WTC11 (cell line): ENCODE data around the gene ANKRD29.

ENCODE experiments used
- FOXK1 ChIP-seq: sonication (generic); formaldehyde crosslinking; IDR thresholded peaks from 2 replicates; pipeline ENCODE4 v1.8.0; 2022; ENCODE audit warnings: mild to moderate bottlenecking, moderate library complexity, missing genetic modification reagents
- GTF2I ChIP-seq: fragments of 250-450 bp; sonication (Bioruptor Pico); conservative IDR thresholded peaks from 2 replicates; pipeline ENCODE4 v1.4.0; 2021; ENCODE audit warnings: mild to moderate bottlenecking
- JUN ChIP-seq: sonication (generic); formaldehyde crosslinking; IDR thresholded peaks from 2 replicates; pipeline ENCODE4 v1.8.0; 2023; ENCODE audit warnings: mild to moderate bottlenecking, missing genetic modification reagents
- NR3C1 ChIP-seq: sonication (generic); formaldehyde crosslinking; conservative IDR thresholded peaks from 2 replicates; pipeline ENCODE4 v1.8.1; 2023; ENCODE audit warnings: low read depth, mild to moderate bottlenecking, missing genetic modification reagents
- SMAD4 ChIP-seq: sonication (generic); formaldehyde crosslinking; IDR thresholded peaks from 2 replicates; pipeline ENCODE4 v1.8.0; 2022; ENCODE audit warnings: mild to moderate bottlenecking, missing genetic modification reagents
- TEAD4 ChIP-seq: sonication (generic); formaldehyde crosslinking; IDR thresholded peaks from 2 replicates; pipeline ENCODE4 v1.8.0; 2022; ENCODE audit warnings: mild to moderate bottlenecking, missing genetic modification reagents
- TP53 ChIP-seq: sonication (generic); formaldehyde crosslinking; IDR thresholded peaks from 2 replicates; pipeline ENCODE4 v1.8.1; 2023; ENCODE audit warnings: mild to moderate bottlenecking, missing genetic modification reagents
- TF ChIP-seq, protein P1 (sequence below): sonication (generic); formaldehyde crosslinking; IDR thresholded peaks from 2 replicates; pipeline ENCODE4 v1.8.0; 2022; ENCODE audit warnings: mild to moderate bottlenecking, missing genetic modification reagents
- TF ChIP-seq, protein P2 (sequence below): fragments of 200-600 bp; IDR thresholded peaks from 2 replicates; pipeline ENCODE4 v1.8.0; 2022; ENCODE audit warnings: antibody characterized with exemption
- TF ChIP-seq, protein P3 (sequence below): sonication (generic); formaldehyde crosslinking; IDR thresholded peaks from 2 replicates; pipeline ENCODE4 v1.8.1; 2023; ENCODE audit warnings: mild to moderate bottlenecking, missing genetic modification reagents
- TF ChIP-seq, protein P4 (sequence below): sonication (generic); formaldehyde crosslinking; IDR thresholded peaks from 2 replicates; pipeline ENCODE4 v1.8.1; 2022; ENCODE audit warnings: missing genetic modification reagents, borderline replicate concordance
- TF ChIP-seq, protein P5 (sequence below): sonication (generic); formaldehyde crosslinking; conservative IDR thresholded peaks from 2 replicates; pipeline ENCODE4 v1.8.1; 2022; ENCODE audit warnings: mild to moderate bottlenecking, missing genetic modification reagents
- TF ChIP-seq, protein P6 (sequence below): sonication (generic); formaldehyde crosslinking; IDR thresholded peaks from 2 replicates; pipeline ENCODE4 v1.8.1; 2023; ENCODE audit warnings: mild to moderate bottlenecking, missing genetic modification reagents, moderate library complexity

DNA sequence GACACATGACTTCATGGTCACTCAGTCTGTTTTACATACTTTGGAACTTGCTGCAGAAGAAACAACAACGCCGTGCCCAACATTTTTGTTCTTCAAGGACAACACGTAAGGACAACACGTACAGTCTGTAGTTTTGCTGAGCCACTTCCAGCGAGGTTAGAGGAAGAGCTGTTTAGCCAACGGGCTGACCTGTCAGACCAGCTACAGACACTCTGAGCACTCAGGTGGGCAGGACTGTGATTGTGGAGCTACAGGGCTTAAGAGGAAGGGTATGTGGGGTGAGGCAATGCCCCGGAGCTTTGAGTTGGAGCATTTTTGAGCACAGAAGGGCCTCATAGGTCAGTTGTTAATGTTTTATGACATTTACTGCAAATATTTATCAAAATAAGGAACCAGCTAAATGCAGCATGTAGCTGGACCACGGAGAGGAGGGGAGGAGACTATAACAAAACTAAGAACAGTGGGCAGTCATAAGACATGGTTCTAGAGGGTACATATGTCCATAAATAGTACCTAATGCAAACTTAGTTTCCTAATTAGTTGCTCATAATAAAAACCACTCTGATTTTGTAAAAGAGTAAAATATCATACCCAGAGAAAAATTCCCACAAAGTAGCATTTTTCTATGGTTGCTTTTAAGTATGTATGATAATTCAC, 50.1 kb downstream of the ANKRD29 start:
- TF ChIP-seq, protein P1, sequence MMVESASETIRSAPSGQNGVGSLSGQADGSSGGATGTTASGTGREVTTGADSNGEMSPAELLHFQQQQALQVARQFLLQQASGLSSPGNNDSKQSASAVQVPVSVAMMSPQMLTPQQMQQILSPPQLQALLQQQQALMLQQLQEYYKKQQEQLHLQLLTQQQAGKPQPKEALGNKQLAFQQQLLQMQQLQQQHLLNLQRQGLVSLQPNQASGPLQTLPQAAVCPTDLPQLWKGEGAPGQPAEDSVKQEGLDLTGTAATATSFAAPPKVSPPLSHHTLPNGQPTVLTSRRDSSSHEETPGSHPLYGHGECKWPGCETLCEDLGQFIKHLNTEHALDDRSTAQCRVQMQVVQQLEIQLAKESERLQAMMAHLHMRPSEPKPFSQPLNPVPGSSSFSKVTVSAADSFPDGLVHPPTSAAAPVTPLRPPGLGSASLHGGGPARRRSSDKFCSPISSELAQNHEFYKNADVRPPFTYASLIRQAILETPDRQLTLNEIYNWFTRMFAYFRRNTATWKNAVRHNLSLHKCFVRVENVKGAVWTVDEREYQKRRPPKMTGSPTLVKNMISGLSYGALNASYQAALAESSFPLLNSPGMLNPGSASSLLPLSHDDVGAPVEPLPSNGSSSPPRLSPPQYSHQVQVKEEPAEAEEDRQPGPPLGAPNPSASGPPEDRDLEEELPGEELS (CRISPR knock-in tag): no peak
- TF ChIP-seq, protein P2, sequence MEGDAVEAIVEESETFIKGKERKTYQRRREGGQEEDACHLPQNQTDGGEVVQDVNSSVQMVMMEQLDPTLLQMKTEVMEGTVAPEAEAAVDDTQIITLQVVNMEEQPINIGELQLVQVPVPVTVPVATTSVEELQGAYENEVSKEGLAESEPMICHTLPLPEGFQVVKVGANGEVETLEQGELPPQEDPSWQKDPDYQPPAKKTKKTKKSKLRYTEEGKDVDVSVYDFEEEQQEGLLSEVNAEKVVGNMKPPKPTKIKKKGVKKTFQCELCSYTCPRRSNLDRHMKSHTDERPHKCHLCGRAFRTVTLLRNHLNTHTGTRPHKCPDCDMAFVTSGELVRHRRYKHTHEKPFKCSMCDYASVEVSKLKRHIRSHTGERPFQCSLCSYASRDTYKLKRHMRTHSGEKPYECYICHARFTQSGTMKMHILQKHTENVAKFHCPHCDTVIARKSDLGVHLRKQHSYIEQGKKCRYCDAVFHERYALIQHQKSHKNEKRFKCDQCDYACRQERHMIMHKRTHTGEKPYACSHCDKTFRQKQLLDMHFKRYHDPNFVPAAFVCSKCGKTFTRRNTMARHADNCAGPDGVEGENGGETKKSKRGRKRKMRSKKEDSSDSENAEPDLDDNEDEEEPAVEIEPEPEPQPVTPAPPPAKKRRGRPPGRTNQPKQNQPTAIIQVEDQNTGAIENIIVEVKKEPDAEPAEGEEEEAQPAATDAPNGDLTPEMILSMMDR: no peak
- TF ChIP-seq SMAD4 (no peak), NR3C1 (CRISPR knock-in tag) (no peak), TP53 (no peak), GTF2I (CRISPR knock-in tag) (no peak), FOXK1 (CRISPR knock-in tag) (no peak), TEAD4 (CRISPR knock-in tag) (no peak), JUN (CRISPR knock-in tag) (no peak)
- TF ChIP-seq, protein P3, sequence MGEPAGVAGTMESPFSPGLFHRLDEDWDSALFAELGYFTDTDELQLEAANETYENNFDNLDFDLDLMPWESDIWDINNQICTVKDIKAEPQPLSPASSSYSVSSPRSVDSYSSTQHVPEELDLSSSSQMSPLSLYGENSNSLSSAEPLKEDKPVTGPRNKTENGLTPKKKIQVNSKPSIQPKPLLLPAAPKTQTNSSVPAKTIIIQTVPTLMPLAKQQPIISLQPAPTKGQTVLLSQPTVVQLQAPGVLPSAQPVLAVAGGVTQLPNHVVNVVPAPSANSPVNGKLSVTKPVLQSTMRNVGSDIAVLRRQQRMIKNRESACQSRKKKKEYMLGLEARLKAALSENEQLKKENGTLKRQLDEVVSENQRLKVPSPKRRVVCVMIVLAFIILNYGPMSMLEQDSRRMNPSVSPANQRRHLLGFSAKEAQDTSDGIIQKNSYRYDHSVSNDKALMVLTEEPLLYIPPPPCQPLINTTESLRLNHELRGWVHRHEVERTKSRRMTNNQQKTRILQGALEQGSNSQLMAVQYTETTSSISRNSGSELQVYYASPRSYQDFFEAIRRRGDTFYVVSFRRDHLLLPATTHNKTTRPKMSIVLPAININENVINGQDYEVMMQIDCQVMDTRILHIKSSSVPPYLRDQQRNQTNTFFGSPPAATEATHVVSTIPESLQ (CRISPR knock-in tag): no peak
- TF ChIP-seq, protein P4, sequence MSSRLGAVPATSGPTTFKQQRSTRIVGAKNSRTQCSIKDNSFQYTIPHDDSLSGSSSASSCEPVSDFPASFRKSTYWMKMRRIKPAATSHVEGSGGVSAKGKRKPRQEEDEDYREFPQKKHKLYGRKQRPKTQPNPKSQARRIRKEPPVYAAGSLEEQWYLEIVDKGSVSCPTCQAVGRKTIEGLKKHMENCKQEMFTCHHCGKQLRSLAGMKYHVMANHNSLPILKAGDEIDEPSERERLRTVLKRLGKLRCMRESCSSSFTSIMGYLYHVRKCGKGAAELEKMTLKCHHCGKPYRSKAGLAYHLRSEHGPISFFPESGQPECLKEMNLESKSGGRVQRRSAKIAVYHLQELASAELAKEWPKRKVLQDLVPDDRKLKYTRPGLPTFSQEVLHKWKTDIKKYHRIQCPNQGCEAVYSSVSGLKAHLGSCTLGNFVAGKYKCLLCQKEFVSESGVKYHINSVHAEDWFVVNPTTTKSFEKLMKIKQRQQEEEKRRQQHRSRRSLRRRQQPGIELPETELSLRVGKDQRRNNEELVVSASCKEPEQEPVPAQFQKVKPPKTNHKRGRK: no peak
- TF ChIP-seq, protein P5, sequence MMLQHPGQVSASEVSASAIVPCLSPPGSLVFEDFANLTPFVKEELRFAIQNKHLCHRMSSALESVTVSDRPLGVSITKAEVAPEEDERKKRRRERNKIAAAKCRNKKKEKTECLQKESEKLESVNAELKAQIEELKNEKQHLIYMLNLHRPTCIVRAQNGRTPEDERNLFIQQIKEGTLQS: no peak
- TF ChIP-seq, protein P6, sequence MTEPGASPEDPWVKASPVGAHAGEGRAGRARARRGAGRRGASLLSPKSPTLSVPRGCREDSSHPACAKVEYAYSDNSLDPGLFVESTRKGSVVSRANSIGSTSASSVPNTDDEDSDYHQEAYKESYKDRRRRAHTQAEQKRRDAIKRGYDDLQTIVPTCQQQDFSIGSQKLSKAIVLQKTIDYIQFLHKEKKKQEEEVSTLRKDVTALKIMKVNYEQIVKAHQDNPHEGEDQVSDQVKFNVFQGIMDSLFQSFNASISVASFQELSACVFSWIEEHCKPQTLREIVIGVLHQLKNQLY: no peak
